HCT116 (cell line): Measurements from ENCODE around the gene SLC19A3. TPM values are rescaled to one million over a fixed set of nuclear protein-coding genes. Genes with fewer than 3 reads are reported as not detected.

Experiments
- ATAC-seq: fragments of 200-7000 bp; cut with Tn5 transposase; 2 replicates; pipeline ENCODE4 v1.9.1; 2020; ENCODE audit warnings: mild to moderate bottlenecking, moderate library complexity
- BruUV-seq: library from RNA; stranded (reverse); fragments of 400-500 nt; replicated peaks from 2 replicates; lab custom pipeline; 2021; lab: Mats Ljungman, UMichigan
- CTCF ChIA-PET: fragments of 300-600 bp; sonication (Branson Sonifier 250); formaldehyde crosslinking; loops from one replicate; lab custom pipeline; 2021; ENCODE audit warnings: antibody characterized with exemption; lab: Charles Lee
- POLR2A ChIA-PET: fragments of 300-600, 350-600 bp; sonication (Branson Sonifier 250); formaldehyde crosslinking; loops from one replicate; lab custom pipeline; 2021; ENCODE audit warnings: antibody characterized with exemption; lab: Charles Lee
- RAD21 ChIA-PET, 2 experiments: fragments of 300-600 bp; sonication (Branson Sonifier 250); formaldehyde crosslinking; loops; one replicate each; lab custom pipeline; 2023; ENCODE audit warnings: low total read pairs in 2 of 2; ENCODE audit not compliant: uncharacterized antibody in 2 of 2, unreplicated experiment in 2 of 2, low non-redundant PET in 1 of 2; lab: Charles Lee
- DNase-seq: peaks from one replicate; pipeline ENCODE4 v3.0.0-alpha.2; 2010; ENCODE audit warnings: low read depth, low spot score
- H2AFZ ChIP-seq: fragments of 200-600 bp; shearing (Covaris generic), sonication (generic); 2 replicates; pipeline ENCODE4 v1.6.1; 2017; ENCODE audit warnings: low read depth, mixed run types, mixed read lengths, antibody characterized with exemption, low read length; ENCODE audit not compliant: poor library complexity, severe bottlenecking
- H3K27ac ChIP-seq: 2 replicates; pipeline ENCODE4 v1.5.1; 2012; ENCODE audit warnings: low read depth, low read length
- H3K27me3 ChIP-seq: fragments of 200-600 bp; sonication (generic); 2 replicates; pipeline ENCODE4 v1.6.1; 2016; ENCODE audit warnings: mixed run types, low read length, mixed read lengths; ENCODE audit not compliant: insufficient read depth
- H3K36me3 ChIP-seq, 2 experiments: fragments of 200-500 bp in 1 of 2; fragments of 200-600 bp in 1 of 2; sonication (Bioruptor generic) in 1 of 2; sonication (generic) in 1 of 2; 2 replicates each; pipeline versions ENCODE4 v1.5.1 to v1.6.1; 2014 to 2016; ENCODE audit warnings: low read length in 2 of 2, inconsistent platforms in 1 of 2, mixed read lengths in 1 of 2, mixed run types in 1 of 2; ENCODE audit not compliant: insufficient read depth in 2 of 2, control insufficient read depth in 1 of 2
- H3K4me1 ChIP-seq, 2 experiments: fragments of 200-600 bp in 1 of 2; sonication (generic) in 1 of 2; 2 replicates each; pipeline versions ENCODE4 v1.5.1 to v1.6.1; 2012 to 2017; ENCODE audit warnings: low read length in 2 of 2, inconsistent platforms in 1 of 2, mild to moderate bottlenecking in 1 of 2, mixed read lengths in 1 of 2, mixed run types in 1 of 2, moderate library complexity in 1 of 2; ENCODE audit not compliant: insufficient read depth in 2 of 2, control insufficient read depth in 1 of 2
- H3K4me2 ChIP-seq: fragments of 200-600 bp; sonication (generic); 2 replicates; pipeline ENCODE4 v1.6.1; 2017; ENCODE audit warnings: mixed run types, low read length, mixed read lengths
- H3K4me3 ChIP-seq, 2 experiments: fragments of 200-600 bp in 1 of 2; sonication (generic) in 1 of 2; replicated peaks in 1 of 2; 2 replicates each; pipeline ENCODE4 v1.5.1; 2011 to 2016; ENCODE audit warnings: low read length in 2 of 2, control low read depth in 1 of 2, low read depth in 1 of 2, mild to moderate bottlenecking in 1 of 2, mixed read lengths in 1 of 2, mixed run types in 1 of 2
- H3K79me2 ChIP-seq: fragments of 200-600 bp; sonication (generic); 2 replicates; pipeline ENCODE4 v1.6.1; 2017; ENCODE audit warnings: mild to moderate bottlenecking, mixed run types, low read length, moderate library complexity, mixed read lengths; ENCODE audit not compliant: insufficient read depth
- H3K9ac ChIP-seq: fragments of 200-600 bp; sonication (generic); 2 replicates; pipeline ENCODE4 v1.6.1; 2016; ENCODE audit warnings: low read length, mixed read lengths
- H3K9me2 ChIP-seq: fragments of 200-600 bp; sonication (generic), shearing (Covaris generic); 2 replicates; pipeline ENCODE4 v1.6.1; 2017; ENCODE audit warnings: mixed run types, mild to moderate bottlenecking, moderate library complexity; ENCODE audit not compliant: insufficient read depth
- H3K9me3 ChIP-seq, 2 experiments: fragments of 200-500 bp in 1 of 2; fragments of 200-600 bp in 1 of 2; sonication (Bioruptor generic) in 1 of 2; sonication (generic) in 1 of 2; 2 replicates each; pipeline ENCODE4 v1.6.1; 2014 to 2017; ENCODE audit warnings: low read length in 2 of 2, mixed read lengths in 2 of 2, inconsistent platforms in 1 of 2, low read depth in 1 of 2, mild to moderate bottlenecking in 1 of 2, mixed run types in 1 of 2, moderate library complexity in 1 of 2; ENCODE audit not compliant: control insufficient read depth in 1 of 2, insufficient read depth in 1 of 2
- H4K20me1 ChIP-seq: fragments of 200-600 bp; sonication (generic), shearing (Covaris generic); 2 replicates; pipeline ENCODE4 v1.6.1; 2017; ENCODE audit warnings: mixed run types, mild to moderate bottlenecking, moderate library complexity; ENCODE audit not compliant: insufficient read depth
- ATF3 ChIP-seq: IDR thresholded peaks from 2 replicates; pipeline ENCODE4 v1.6.1; 2012
- EGR1 ChIP-seq: IDR thresholded peaks from 2 replicates; pipeline ENCODE4 v1.6.1; 2012; ENCODE audit warnings: low read depth
- ELF1 ChIP-seq: IDR thresholded peaks from 2 replicates; pipeline ENCODE4 v1.6.1; 2012; ENCODE audit warnings: low read depth, borderline replicate concordance
- EZH2 ChIP-seq: fragments of 200-600 bp; sonication (generic); IDR thresholded peaks from 2 replicates; pipeline ENCODE4 v1.6.1; 2017; ENCODE audit warnings: antibody characterized with exemption, mixed run types
- EZH2phosphoT487 ChIP-seq: fragments of 200-600 bp; IDR thresholded peaks from 2 replicates; pipeline ENCODE4 v1.6.1; 2018; ENCODE audit warnings: antibody characterized with exemption, borderline replicate concordance
- JUND ChIP-seq: IDR thresholded peaks from 2 replicates; pipeline ENCODE4 v1.6.1; 2012
- MAX ChIP-seq: IDR thresholded peaks from 2 replicates; pipeline ENCODE4 v1.6.1; 2012
- POLR2AphosphoS5 ChIP-seq: IDR thresholded peaks from 2 replicates; pipeline ENCODE4 v1.6.1; 2011; ENCODE audit warnings: mild to moderate bottlenecking, low read depth, low read length, moderate library complexity
- REST ChIP-seq: IDR thresholded peaks from 2 replicates; pipeline ENCODE4 v1.6.1; 2012; ENCODE audit warnings: low read depth
- SIN3A ChIP-seq: IDR thresholded peaks from 2 replicates; pipeline ENCODE4 v1.6.1; 2012; ENCODE audit warnings: low read depth
- SRF ChIP-seq: IDR thresholded peaks from 2 replicates; pipeline ENCODE4 v1.6.1; 2012; ENCODE audit warnings: low read depth
- TCF7L2 ChIP-seq: IDR thresholded peaks from 2 replicates; pipeline ENCODE4 v1.7.0; 2011; ENCODE audit warnings: borderline replicate concordance, inconsistent platforms; ENCODE audit not compliant: insufficient read depth, insufficient read length; ENCODE audit errors: extremely low read depth
- ZBTB33 ChIP-seq: IDR thresholded peaks from 2 replicates; pipeline ENCODE4 v1.6.1; 2011; ENCODE audit warnings: mild to moderate bottlenecking, low read length, moderate library complexity; ENCODE audit not compliant: insufficient replicate concordance; ENCODE audit errors: extremely low read depth
- intact Hi-C: fragments of 100-400 bp; cut with micrococcal nuclease; formaldehyde crosslinking; loops from 2 replicates; pipeline ENCODE4 v1.10.0; 2022
- total RNA-seq: library from RNA; stranded (reverse); gene quantifications from one replicate; pipeline ENCODE4 v1.2.1, GENCODE V29; 2021; ENCODE audit not compliant: unreplicated experiment

Gene SLC19A3
- total RNA-seq, 1 experiment from 2014 or later: not detected

GRCh38 chr2:227661827-227662226 lies 56.0 kb downstream of the SLC19A3 start:
- TF ChIP-seq ZBTB33 (no peak), EZH2phosphoT487 (no peak), JUND (no peak), EZH2 (no peak), TCF7L2 (no peak), MAX (no peak), ELF1 (no peak), POLR2AphosphoS5 (no peak), REST (no peak), ATF3 (no peak), EGR1 (no peak), SIN3A (no peak), SRF (no peak)
- Histone ChIP-seq H3K9me2 (no peaks in the 10 kb centered on the region), H3K27ac (no peak overlapping the region), H2AFZ (no peak overlapping the region), H4K20me1 (no peaks in the 10 kb centered on the region), H3K4me1 (no peaks in the 10 kb centered on the region), H3K9me3 (no peaks in the 10 kb centered on the region), H3K36me3 (no peaks in the 10 kb centered on the region), H3K27me3 (no peaks in the 10 kb centered on the region), H3K4me2 (no peak overlapping the region), H3K9ac (no peak overlapping the region), H3K4me3 (no peak overlapping the region), H3K79me2 (no peaks in the 10 kb centered on the region)
- intact Hi-C loops: no loop called here
- no TSS peak for BruUV-seq
- no peak for ATAC-seq
- ChIA-PET RAD21 (no interaction called here), POLR2A (no interaction called here), CTCF (no interaction called here)
- no peak for DNase-seq
